GM12874 (cell line): ENCODE data around the gene SCRN1.

Experiments
- TF ChIP-seq, protein P1 (sequence below): IDR thresholded peaks from 2 replicates; pipeline ENCODE4 v1.5.1; 2011; ENCODE audit warnings: low read depth, mild to moderate bottlenecking, control low read depth, low read length, moderate library complexity; ENCODE audit not compliant: insufficient read depth

SCRN1 gene

GRCh38 chr7:30028749-30029635, 39.4 kb upstream of the SCRN1 start:
- TF ChIP-seq, protein P1, sequence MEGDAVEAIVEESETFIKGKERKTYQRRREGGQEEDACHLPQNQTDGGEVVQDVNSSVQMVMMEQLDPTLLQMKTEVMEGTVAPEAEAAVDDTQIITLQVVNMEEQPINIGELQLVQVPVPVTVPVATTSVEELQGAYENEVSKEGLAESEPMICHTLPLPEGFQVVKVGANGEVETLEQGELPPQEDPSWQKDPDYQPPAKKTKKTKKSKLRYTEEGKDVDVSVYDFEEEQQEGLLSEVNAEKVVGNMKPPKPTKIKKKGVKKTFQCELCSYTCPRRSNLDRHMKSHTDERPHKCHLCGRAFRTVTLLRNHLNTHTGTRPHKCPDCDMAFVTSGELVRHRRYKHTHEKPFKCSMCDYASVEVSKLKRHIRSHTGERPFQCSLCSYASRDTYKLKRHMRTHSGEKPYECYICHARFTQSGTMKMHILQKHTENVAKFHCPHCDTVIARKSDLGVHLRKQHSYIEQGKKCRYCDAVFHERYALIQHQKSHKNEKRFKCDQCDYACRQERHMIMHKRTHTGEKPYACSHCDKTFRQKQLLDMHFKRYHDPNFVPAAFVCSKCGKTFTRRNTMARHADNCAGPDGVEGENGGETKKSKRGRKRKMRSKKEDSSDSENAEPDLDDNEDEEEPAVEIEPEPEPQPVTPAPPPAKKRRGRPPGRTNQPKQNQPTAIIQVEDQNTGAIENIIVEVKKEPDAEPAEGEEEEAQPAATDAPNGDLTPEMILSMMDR: no peak

GRCh38 chr7:30028216-30028748, 38.7 kb upstream of the SCRN1 start, which contains the start of gene PLEKHA8:
Gene PLEKHA8, plus strand, starts transcription at chr7:30028412. Its CDS starts 351 bp downstream, at chr7:30028763.
- TF ChIP-seq, protein P1: no peak

- TF ChIP-seq, protein P1: no peak
Measured at GRCh38 chr7:30027740-30028215, 38.2 kb upstream of the SCRN1 start.

DNA sequence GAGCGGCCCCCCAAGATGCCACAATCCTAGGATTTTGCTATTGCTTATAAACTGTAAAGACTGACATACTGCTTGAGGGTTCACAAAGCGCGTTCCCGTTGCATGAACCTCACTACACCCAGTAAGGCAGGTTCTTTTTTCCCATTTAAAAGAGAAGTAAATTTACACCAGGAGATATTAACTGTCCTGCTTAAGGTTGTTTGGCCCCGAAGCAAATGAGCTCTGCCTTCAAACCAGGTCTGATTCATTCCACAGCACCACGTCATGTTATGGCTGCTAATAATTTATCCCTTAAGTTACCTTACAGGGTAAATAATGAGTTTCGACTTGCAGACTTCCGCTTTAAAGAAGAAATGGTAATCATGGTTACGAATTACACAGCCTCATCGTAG, 37.5 kb upstream of the SCRN1 start:
- TF ChIP-seq, protein P1: no peak

DNA sequence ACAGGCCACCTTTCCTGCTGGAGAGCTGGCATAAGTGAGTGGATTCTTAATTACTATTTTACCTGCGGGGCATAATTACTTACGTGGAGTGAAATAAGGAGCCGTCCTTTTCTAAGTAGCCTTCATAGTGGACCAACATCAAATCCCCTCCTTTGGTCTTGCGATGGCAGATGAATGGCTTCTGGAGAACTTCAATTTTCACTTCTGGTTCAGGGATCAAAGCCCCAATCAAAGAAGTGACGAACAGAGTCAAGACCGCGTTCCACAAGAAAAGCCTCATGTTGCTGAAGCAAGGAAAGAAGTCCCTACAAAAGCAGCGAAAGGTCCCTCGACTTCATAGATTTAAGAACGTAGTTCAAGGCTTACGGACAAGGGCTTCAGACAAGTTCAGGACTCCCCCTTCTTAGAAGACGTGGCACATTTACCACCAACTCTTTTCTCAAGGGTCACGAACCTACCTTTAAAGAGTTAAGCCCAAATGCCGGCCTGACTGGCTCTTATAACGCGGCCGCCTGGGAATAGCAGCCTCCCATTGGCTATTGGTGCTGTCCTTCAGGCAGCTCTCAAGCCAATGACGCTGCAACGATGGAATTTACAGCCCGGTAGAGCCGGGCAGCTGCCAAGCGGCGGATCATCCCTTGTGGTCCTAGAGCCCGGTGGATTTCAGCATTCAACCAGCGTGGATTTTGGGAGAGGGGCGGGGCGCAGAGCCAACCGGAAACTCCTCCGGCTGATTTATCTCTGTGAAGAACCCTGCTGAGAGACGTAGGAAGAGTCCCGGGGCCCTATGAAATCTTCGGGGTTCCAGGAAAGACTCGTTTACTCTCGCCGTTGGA, 36.8 kb upstream of the SCRN1 start, which contains the start of gene FKBP14:
FKBP14 (minus strand) TSS at position 474 of the 836 bp plus-strand sequence; CDS start at position 280, 194 bp downstream.
- TF ChIP-seq, protein P1: no peak

- TF ChIP-seq, protein P1: no peak
Measured at GRCh38 chr7:30023524-30023923, 33.9 kb upstream of the SCRN1 start.

GRCh38 chr7:30022991-30023390, 33.4 kb upstream of the SCRN1 start:
- TF ChIP-seq, protein P1: no peak
